ENCODE results near the gene PPM1B.
"Not testable (repeated sequence)": the region's sequence is repeated elsewhere in the genome, so short reads cannot be mapped to it uniquely, and the experiment has no call there.

GRCh38 chr2:44257802-44258201 lies 89.1 kb downstream of the PPM1B start:
- not testable (repeated sequence) for TF ChIP-seq SP1 (IDR thresholded peaks at IDR 0.05); FOXK2 (IDR thresholded peaks at IDR 0.05); FOXM1 (IDR thresholded peaks at IDR 0.05; ENCODE audit: borderline replicate concordance)
